ENCODE data around the gene ZNF823.

- no peak for TF ChIP-seq REST (IDR thresholded peaks at IDR 0.05; ENCODE audit: low read depth)
- TF ChIP-seq CREB1 (IDR thresholded peaks at IDR 0.05; ENCODE audit: low read depth) = no peak
- TF ChIP-seq RAD21 (IDR thresholded peaks at IDR 0.05; ENCODE audit: low read depth) = no peak
- no peak for TF ChIP-seq FOXM1 (IDR thresholded peaks at IDR 0.05; ENCODE audit: borderline replicate concordance, low read depth)
- TF ChIP-seq EP300 (IDR thresholded peaks at IDR 0.05; ENCODE audit: borderline replicate concordance) = no peak
- TF ChIP-seq TCF12 (IDR thresholded peaks at IDR 0.05; ENCODE audit: low read depth) = no peak
- TF ChIP-seq CEBPB (IDR thresholded peaks at IDR 0.05) = no peak
- TF ChIP-seq YY1 (IDR thresholded peaks at IDR 0.05; ENCODE audit: low read depth) = no peak
Measured at GRCh38 chr19:11780431-11781020, 41.8 kb upstream of the ZNF823 start.
